DOHH2 (cell line): ENCODE data around the gene FXYD6.

ENCODE experiments used
- H3F3A ChIP-seq: fragments of 200-600 bp; sonication (generic), shearing (Covaris generic); 2 replicates; pipeline ENCODE4 v1.6.0; 2016; ENCODE audit warnings: antibody characterized with exemption, mild to moderate bottlenecking; ENCODE audit not compliant: control insufficient read depth, insufficient read depth
- H3K27ac ChIP-seq: fragments of 200-600 bp; sonication (generic); 2 replicates; pipeline ENCODE4 v1.5.1; 2014; ENCODE audit warnings: low read depth, mild to moderate bottlenecking, low read length, moderate library complexity
- H3K27me3 ChIP-seq: fragments of 200-600 bp; sonication (generic); 2 replicates; pipeline ENCODE4 v1.6.1; 2014; ENCODE audit warnings: mild to moderate bottlenecking, low read length, mixed read lengths; ENCODE audit not compliant: control insufficient read depth
- H3K36me3 ChIP-seq: fragments of 200-600 bp; sonication (generic); 2 replicates; pipeline ENCODE4 v1.6.1; 2014; ENCODE audit warnings: mild to moderate bottlenecking, low read length, moderate library complexity, mixed read lengths; ENCODE audit not compliant: control insufficient read depth
- H3K4me1 ChIP-seq: fragments of 200-600 bp; sonication (generic); 2 replicates; pipeline ENCODE4 v1.6.1; 2014; ENCODE audit warnings: mild to moderate bottlenecking, low read length, mixed read lengths; ENCODE audit not compliant: control insufficient read depth
- H3K4me2 ChIP-seq: fragments of 200-600 bp; sonication (generic); 2 replicates; pipeline ENCODE4 v1.6.0; 2014; ENCODE audit warnings: mild to moderate bottlenecking, low read length, moderate library complexity
- H3K4me3 ChIP-seq: fragments of 200-600 bp; sonication (generic); 2 replicates; pipeline ENCODE4 v1.5.1; 2014; ENCODE audit warnings: mild to moderate bottlenecking, low read length, mixed read lengths
- H3K79me2 ChIP-seq: fragments of 200-600 bp; sonication (generic); 2 replicates; pipeline ENCODE4 v1.6.1; 2014; ENCODE audit warnings: mild to moderate bottlenecking, low read length, mixed read lengths; ENCODE audit not compliant: control insufficient read depth
- H3K9me2 ChIP-seq: fragments of 200-600 bp; sonication (generic); replicated peaks from 2 replicates; pipeline ENCODE4 v1.6.1; 2014; ENCODE audit warnings: mild to moderate bottlenecking, low read length, mixed read lengths; ENCODE audit not compliant: control insufficient read depth
- H3K9me3 ChIP-seq: fragments of 200-600 bp; sonication (generic); 2 replicates; pipeline ENCODE4 v1.6.1; 2014; ENCODE audit warnings: antibody characterized with exemption, low read length, mixed read lengths; ENCODE audit not compliant: control insufficient read depth, insufficient read depth
- H4K20me1 ChIP-seq: fragments of 200-600 bp; sonication (generic); 2 replicates; pipeline ENCODE4 v1.6.0; 2014; ENCODE audit warnings: low read depth, mild to moderate bottlenecking, antibody characterized with exemption, low read length, moderate library complexity; ENCODE audit not compliant: control insufficient read depth, insufficient read depth
- CTCF ChIP-seq: fragments of 200-600 bp; sonication (generic); IDR thresholded peaks from one replicate; pipeline ENCODE4 v1.5.1; 2014; ENCODE audit warnings: antibody characterized with exemption, mild to moderate bottlenecking, low read depth, low read length; ENCODE audit not compliant: poor library complexity, severe bottlenecking
- EZH2phosphoT487 ChIP-seq: fragments of 200-600 bp; sonication (generic); IDR thresholded peaks from 2 replicates; pipeline ENCODE4 v1.6.1; 2017; ENCODE audit warnings: borderline replicate concordance, mild to moderate bottlenecking, antibody characterized with exemption, low read length, moderate library complexity, mixed read lengths

Gene FXYD6

GRCh38 chr11:117919781-117920221, 43.3 kb upstream of the FXYD6 start:
- Histone ChIP-seq H3K4me3 (no peak overlapping the region), H3F3A (no peaks in the 10 kb centered on the region), H3K4me2 (no peak overlapping the region), H3K27ac (no peak overlapping the region), H4K20me1 (no peaks in the 10 kb centered on the region), H3K27me3 (no peaks in the 10 kb centered on the region), H3K36me3 (no peaks in the 10 kb centered on the region), H3K9me3 (no peaks in the 10 kb centered on the region), H3K79me2 (no peaks in the 10 kb centered on the region), H3K4me1 (no peaks in the 10 kb centered on the region), H3K9me2 (no peaks in the 10 kb centered on the region)
- TF ChIP-seq CTCF (no peak), EZH2phosphoT487 (no peak)

GRCh38 chr11:117919341-117919740, 42.9 kb upstream of the FXYD6 start:
- H3K27me3 ChIP-seq: no peaks in the 10 kb centered on the region; the same call in 1 of the 2 replicates
- TF ChIP-seq EZH2phosphoT487 (no peak), CTCF (no peak)

GRCh38 chr11:117918366-117919255, 42.2 kb upstream of the FXYD6 start:
- H3K4me2 ChIP-seq: no peak overlapping the region

More at GRCh38 chr11:117919341-117919740, 42.9 kb upstream of the FXYD6 start:
- no peaks in the 10 kb centered on the region for H3K36me3 ChIP-seq
- H4K20me1 ChIP-seq: no peaks in the 10 kb centered on the region
- H3K9me2 ChIP-seq: no peaks in the 10 kb centered on the region
- no peaks in the 10 kb centered on the region for H3K9me3 ChIP-seq
- H3F3A ChIP-seq: no peaks in the 10 kb centered on the region
- H3K4me2 ChIP-seq: no peak overlapping the region
- H3K4me3 ChIP-seq: no peak overlapping the region
- H3K27ac ChIP-seq: no peak overlapping the region
- no peaks in the 10 kb centered on the region for H3K79me2 ChIP-seq
- no peaks in the 10 kb centered on the region for H3K4me1 ChIP-seq

More at GRCh38 chr11:117918366-117919255, 42.2 kb upstream of the FXYD6 start:
- H3K9me3 ChIP-seq: no peaks in the 10 kb centered on the region
- no peaks in the 10 kb centered on the region for H3K9me2 ChIP-seq
- H3K79me2 ChIP-seq: no peaks in the 10 kb centered on the region
- no peak for TF ChIP-seq EZH2phosphoT487
- no peak for TF ChIP-seq CTCF
- no peak overlapping the region for H3K4me3 ChIP-seq
- H3K36me3 ChIP-seq: no peaks in the 10 kb centered on the region
- no peaks in the 10 kb centered on the region; the same call in 1 of the 2 replicates for H3K27me3 ChIP-seq
- H3K27ac ChIP-seq: no peak overlapping the region
- H3K4me1 ChIP-seq: no peaks in the 10 kb centered on the region
- no peaks in the 10 kb centered on the region for H3F3A ChIP-seq
- no peaks in the 10 kb centered on the region for H4K20me1 ChIP-seq
